ENCODE results near the gene PROSER3.

Gene PROSER3

GRCh38 chr19:35757749-35758608 is at the start of gene PROSER3:
Gene PROSER3, plus strand, starts transcription at chr19:35758176. Its CDS starts 40 bp downstream, at chr19:35758216.
- peak; percentile 98 for DNase-seq
- no peaks in the 10 kb centered on the region for H3K9me3 Mint-ChIP-seq
- H3K36me3 Mint-ChIP-seq (ENCODE audit: low read depth) = peaks cover 61% of the 10 kb centered on the region
- H3K27me3 Mint-ChIP-seq = peaks cover 8% of the 10 kb centered on the region
- peak within 1 kb of the TSS; percentile 94 for H3K27ac Mint-ChIP-seq
- H3K4me1 Mint-ChIP-seq (ENCODE audit: low read depth) = peaks cover 36% of the 10 kb centered on the region
- H3K4me3 Mint-ChIP-seq = peak within 1 kb of the TSS; percentile 92

- Mint-ChIP-seq H3K4me1 (ENCODE audit: low read depth) (peaks cover 44% of the 10 kb centered on the region), H3K27me3 (no peaks in the 10 kb centered on the region), H3K4me3 (no peak overlapping the region), H3K27ac (no peak overlapping the region), H3K9me3 (no peaks in the 10 kb centered on the region), H3K36me3 (ENCODE audit: low read depth) (peaks cover 8% of the 10 kb centered on the region)
- DNase-seq = no peak
Measured at GRCh38 chr19:35708391-35708790, 49.6 kb upstream of the PROSER3 start.

GRCh38 chr19:35710784-35711723 is 46.9 kb upstream of the PROSER3 start:
- Mint-ChIP-seq H3K4me3 (peak overlapping the region; percentile 66), H3K4me1 (ENCODE audit: low read depth) (peaks cover 52% of the 10 kb centered on the region), H3K9me3 (no peaks in the 10 kb centered on the region), H3K27me3 (no peaks in the 10 kb centered on the region), H3K36me3 (ENCODE audit: low read depth) (peaks cover 34% of the 10 kb centered on the region), H3K27ac (peak overlapping the region; percentile 99)
- peak; percentile 81 for DNase-seq

GRCh38 chr19:35712567-35713505 is 45.1 kb upstream of the PROSER3 start:
- no peaks in the 10 kb centered on the region for H3K27me3 Mint-ChIP-seq
- H3K4me3 Mint-ChIP-seq = peak overlapping the region; percentile 88
- DNase-seq = peak; percentile 87
- no peaks in the 10 kb centered on the region for H3K9me3 Mint-ChIP-seq
- peaks cover 46% of the 10 kb centered on the region for H3K36me3 Mint-ChIP-seq (ENCODE audit: low read depth)
- H3K4me1 Mint-ChIP-seq (ENCODE audit: low read depth) = peaks cover 57% of the 10 kb centered on the region
- peak overlapping the region; percentile 99 for H3K27ac Mint-ChIP-seq

- H3K4me3 Mint-ChIP-seq = peak overlapping the region; percentile 88
- no peaks in the 10 kb centered on the region for H3K27me3 Mint-ChIP-seq
- H3K9me3 Mint-ChIP-seq = no peaks in the 10 kb centered on the region
- peaks cover 52% of the 10 kb centered on the region for H3K4me1 Mint-ChIP-seq (ENCODE audit: low read depth)
- H3K36me3 Mint-ChIP-seq (ENCODE audit: low read depth) = peaks cover 45% of the 10 kb centered on the region
- peak overlapping the region; percentile 99 for H3K27ac Mint-ChIP-seq
- DNase-seq = no peak
Measured at GRCh38 chr19:35713506-35713850, 44.5 kb upstream of the PROSER3 start.

- Mint-ChIP-seq H3K4me1 (ENCODE audit: low read depth) (peaks cover 52% of the 10 kb centered on the region), H3K36me3 (ENCODE audit: low read depth) (peaks cover 50% of the 10 kb centered on the region), H3K4me3 (peak overlapping the region; percentile 88), H3K9me3 (no peaks in the 10 kb centered on the region), H3K27me3 (no peaks in the 10 kb centered on the region), H3K27ac (peak overlapping the region; percentile 99)
- DNase-seq = no peak
Measured at GRCh38 chr19:35713904-35714495, 44.0 kb upstream of the PROSER3 start.

GRCh38 chr19:35714601-35715354 is 43.2 kb upstream of the PROSER3 start:
- H3K27me3 Mint-ChIP-seq = no peaks in the 10 kb centered on the region

GRCh38 chr19:35715355-35715809 is 42.6 kb upstream of the PROSER3 start:
- H3K4me3 Mint-ChIP-seq = peak overlapping the region; percentile 88

More at GRCh38 chr19:35714601-35715354, 43.2 kb upstream of the PROSER3 start:
- Mint-ChIP-seq H3K4me3 (peak overlapping the region; percentile 88), H3K9me3 (no peaks in the 10 kb centered on the region), H3K36me3 (ENCODE audit: low read depth) (peaks cover 57% of the 10 kb centered on the region), H3K4me1 (ENCODE audit: low read depth) (peaks cover 54% of the 10 kb centered on the region), H3K27ac (peak overlapping the region; percentile 99)
- DNase-seq = peak; percentile 46

GRCh38 chr19:35715981-35716800 is 41.8 kb upstream of the PROSER3 start:
- Mint-ChIP-seq H3K4me1 (ENCODE audit: low read depth) (peaks cover 48% of the 10 kb centered on the region), H3K9me3 (no peaks in the 10 kb centered on the region), H3K27ac (peak overlapping the region; percentile 99), H3K27me3 (no peaks in the 10 kb centered on the region), H3K4me3 (peak overlapping the region; percentile 88), H3K36me3 (ENCODE audit: low read depth) (peaks cover 68% of the 10 kb centered on the region)
- DNase-seq = peak; percentile 62

More at GRCh38 chr19:35715355-35715809, 42.6 kb upstream of the PROSER3 start:
- H3K9me3 Mint-ChIP-seq = no peaks in the 10 kb centered on the region
- peak overlapping the region; percentile 99 for H3K27ac Mint-ChIP-seq
- H3K27me3 Mint-ChIP-seq = no peaks in the 10 kb centered on the region
- H3K36me3 Mint-ChIP-seq (ENCODE audit: low read depth) = peaks cover 63% of the 10 kb centered on the region
- no peak for DNase-seq
- H3K4me1 Mint-ChIP-seq (ENCODE audit: low read depth) = peaks cover 54% of the 10 kb centered on the region

- peak overlapping the region; percentile 99 for H3K27ac Mint-ChIP-seq
- peak overlapping the region; percentile 88 for H3K4me3 Mint-ChIP-seq
- peak; percentile 97 for DNase-seq
- H3K4me1 Mint-ChIP-seq (ENCODE audit: low read depth) = peaks cover 47% of the 10 kb centered on the region
- no peaks in the 10 kb centered on the region for H3K27me3 Mint-ChIP-seq
- H3K9me3 Mint-ChIP-seq = no peaks in the 10 kb centered on the region
- peaks cover 76% of the 10 kb centered on the region for H3K36me3 Mint-ChIP-seq (ENCODE audit: low read depth)
Measured at GRCh38 chr19:35716801-35717664, 40.9 kb upstream of the PROSER3 start.

GRCh38 chr19:35717665-35718344 is 40.2 kb upstream of the PROSER3 start, which contains the start of gene KMT2B:
Gene KMT2B, plus strand, starts transcription at chr19:35718003. Its CDS starts 16 bp downstream, at chr19:35718019.
- Mint-ChIP-seq H3K27me3 (no peaks in the 10 kb centered on the region), H3K9me3 (no peaks in the 10 kb centered on the region), H3K4me1 (ENCODE audit: low read depth) (peaks cover 45% of the 10 kb centered on the region), H3K4me3 (peak within 1 kb of the TSS; percentile 90), H3K36me3 (ENCODE audit: low read depth) (peaks cover 83% of the 10 kb centered on the region), H3K27ac (peak within 1 kb of the TSS; percentile 99)
- no peak for DNase-seq
